ACHN (cell line): ENCODE measurements around the gene VBP1.
"Not testable (repeated sequence)": the region's sequence is repeated elsewhere in the genome, so short reads cannot be mapped to it uniquely, and the experiment has no call there.

Source experiments
- DNase-seq: peaks from one replicate; pipeline ENCODE4 v3.0.0-alpha.2; 2015
- in situ Hi-C: cut with HindIII; loops from 2 replicates; pipeline ENCODE4 v1.10.0; 2017; ENCODE audit warnings: low sequenced_read_pairs, low pct_ligation_motif_present, low pct_unique_long_range_greater_than_20kb

Gene VBP1, protein sequence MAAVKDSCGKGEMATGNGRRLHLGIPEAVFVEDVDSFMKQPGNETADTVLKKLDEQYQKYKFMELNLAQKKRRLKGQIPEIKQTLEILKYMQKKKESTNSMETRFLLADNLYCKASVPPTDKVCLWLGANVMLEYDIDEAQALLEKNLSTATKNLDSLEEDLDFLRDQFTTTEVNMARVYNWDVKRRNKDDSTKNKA

GRCh38 chrX:155216179-155216939 is at the start of gene VBP1:
TSS of gene VBP1 (plus strand) at chrX:155216460. CDS start at chrX:155216483, 23 bp downstream.
- peak; percentile 86 for DNase-seq
- in situ Hi-C loops = no loop called here

DNA sequence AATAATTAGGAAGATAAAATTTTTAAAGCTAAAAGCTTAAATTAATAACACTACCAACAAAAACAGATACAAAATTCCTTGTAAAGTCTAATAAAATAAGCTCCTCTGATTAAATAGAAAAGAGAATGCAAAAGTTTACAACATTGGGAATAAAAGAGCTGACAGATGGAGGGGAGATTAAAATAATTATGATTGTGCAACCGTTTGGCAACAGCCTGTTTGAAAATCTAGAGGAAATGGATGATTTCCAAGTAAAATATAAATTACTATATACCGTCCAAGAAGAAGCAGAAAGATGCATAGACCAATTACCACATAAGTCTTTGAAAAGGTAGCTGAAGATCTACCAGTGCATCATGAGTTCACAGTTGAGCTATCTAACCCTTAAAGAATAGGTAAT is 46.4 kb upstream of the VBP1 start:
- in situ Hi-C loops = no loop called here

DNA sequence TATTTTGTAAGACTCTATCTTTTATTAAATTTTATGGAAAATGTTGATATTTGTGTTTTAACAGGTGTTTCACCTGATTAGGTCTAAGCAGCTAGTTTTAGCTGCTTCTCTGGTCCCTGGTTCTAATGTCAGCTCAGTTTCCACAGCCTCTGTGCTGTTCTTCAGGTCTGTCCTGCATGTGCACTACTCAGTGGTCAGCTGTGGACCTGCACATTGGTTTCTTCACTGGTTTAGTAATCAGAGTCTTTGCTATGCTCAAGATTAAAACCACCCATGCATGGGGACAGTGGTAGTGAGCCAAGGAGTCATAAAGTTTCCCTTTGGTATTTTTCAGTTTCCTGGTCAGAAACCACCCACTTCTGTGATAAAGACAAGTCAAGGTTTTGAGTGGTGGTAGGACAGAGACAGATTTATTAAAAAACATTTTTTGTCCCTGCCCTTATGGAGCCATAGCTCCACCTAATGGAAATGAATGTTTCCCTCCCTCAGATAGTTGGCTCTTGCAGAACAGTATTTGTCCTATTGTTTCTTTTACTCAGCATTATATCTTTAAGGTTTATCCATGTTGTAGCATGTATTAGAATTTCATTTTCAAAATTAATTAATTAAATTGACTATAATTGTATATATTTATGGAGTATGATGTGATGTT is 36.8 kb upstream of the VBP1 start:
- in situ Hi-C loops = no loop called here
- peak; percentile 0 for DNase-seq

More for the DNA sequence above, 46.4 kb upstream of the VBP1 start:
- no peak for DNase-seq

DNA sequence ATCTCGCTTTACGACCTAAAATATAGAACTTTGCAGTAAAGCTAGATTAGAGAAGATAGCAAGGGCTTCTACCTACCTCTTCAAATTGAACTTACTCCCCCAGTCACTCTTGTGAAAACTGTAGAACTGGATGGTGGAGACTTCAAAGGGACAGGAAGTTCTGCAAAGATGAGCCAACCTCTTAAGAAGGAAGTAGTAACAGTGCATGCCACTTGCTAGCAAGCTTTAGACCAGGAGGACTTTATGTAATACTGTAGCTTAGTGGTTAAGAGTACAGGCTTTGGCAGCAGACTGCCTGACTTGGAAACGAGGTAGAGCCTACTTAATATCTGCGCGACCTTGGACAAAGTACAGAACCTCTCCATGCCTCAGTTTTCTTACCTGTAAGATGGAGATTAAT is 27.5 kb upstream of the VBP1 start:
- DNase-seq = no peak
- in situ Hi-C loops = no loop called here

DNA sequence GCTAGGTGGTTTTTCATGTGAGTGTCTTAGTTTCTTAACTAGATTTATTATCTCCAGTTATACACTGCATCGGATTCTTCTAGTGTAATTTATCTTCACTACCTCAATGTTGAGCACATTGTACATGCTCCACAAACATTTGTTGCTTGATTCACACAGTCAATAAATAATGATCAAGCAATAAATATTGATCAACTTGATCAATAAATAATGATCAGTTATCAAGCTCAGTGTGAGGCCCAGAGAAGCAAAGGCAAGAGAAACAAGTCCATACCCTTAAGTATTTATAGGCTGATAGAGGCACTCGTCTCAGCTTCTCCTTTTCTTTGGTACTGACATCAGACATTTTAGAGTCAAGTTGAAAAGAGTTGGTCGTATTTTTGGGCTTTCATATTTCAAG is 5.1 kb upstream of the VBP1 start:
- no peak for DNase-seq
- in situ Hi-C loops = no loop called here

- in situ Hi-C loops = no loop called here
- DNase-seq = no peak
Observed at GRCh38 chrX:155213731-155214130, 2.5 kb upstream of the VBP1 start.

GRCh38 chrX:155215443-155216178 is 649 bp upstream of the VBP1 start:
- in situ Hi-C loops = no loop called here
- no peak for DNase-seq

- in situ Hi-C loops = no loop called here
- peak; percentile 6 for DNase-seq
Observed at GRCh38 chrX:155216940-155217440, 730 bp downstream of the VBP1 start.

GRCh38 chrX:155218777-155219176 is 2.5 kb downstream of the VBP1 start:
- in situ Hi-C loops = no loop called here
- DNase-seq = no peak

DNA sequence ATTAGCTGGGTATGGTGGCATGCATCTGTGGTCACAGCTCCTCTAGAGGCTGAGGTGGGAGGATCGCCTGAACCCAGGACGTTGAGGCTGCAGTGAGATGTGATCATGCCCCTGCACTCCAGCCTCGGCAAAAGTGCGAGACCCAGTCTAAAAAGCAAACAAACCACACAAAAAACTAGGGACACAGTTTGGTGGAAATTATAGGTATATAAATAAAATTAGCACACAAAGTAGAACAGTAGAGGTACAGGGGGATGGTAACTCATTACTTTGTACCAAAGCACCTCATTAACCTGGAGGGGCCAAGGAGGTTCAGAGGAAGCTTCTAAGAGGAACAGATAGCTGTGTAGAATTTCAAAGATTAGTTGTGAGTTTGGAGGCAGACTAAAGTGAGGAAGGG is 5.1 kb downstream of the VBP1 start:
- no peak for DNase-seq
- in situ Hi-C loops = no loop called here

- DNase-seq, in situ Hi-C loops: not testable (repeated sequence)
Observed at GRCh38 chrX:155223746-155224145, 7.5 kb downstream of the VBP1 start.

GRCh38 chrX:155225774-155226173 is 9.5 kb downstream of the VBP1 start:
- DNase-seq = no peak
- in situ Hi-C loops = no loop called here

- in situ Hi-C loops = no loop called here
Observed at GRCh38 chrX:155231163-155231562, 14.9 kb downstream of the VBP1 start.

DNA sequence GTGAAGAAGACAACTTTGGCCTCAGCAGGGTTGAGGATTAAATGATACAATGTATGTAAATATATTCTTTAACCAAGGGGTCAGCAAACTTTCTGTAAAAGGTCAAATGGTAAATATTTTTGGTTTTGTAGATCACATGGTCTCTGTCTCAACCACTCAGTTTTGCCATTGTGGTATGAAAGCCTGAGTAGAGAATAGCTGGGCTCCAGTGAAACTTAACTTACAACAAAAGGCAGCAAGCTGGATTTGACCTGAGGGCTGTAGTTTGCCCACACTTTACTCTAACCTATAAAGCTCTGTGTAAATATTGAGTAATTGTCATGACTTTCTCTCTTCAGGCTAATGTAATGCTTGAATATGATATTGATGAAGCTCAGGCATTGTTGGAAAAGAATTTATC is 19.6 kb downstream of the VBP1 start:
- DNase-seq = no peak
- in situ Hi-C loops = no loop called here

More at GRCh38 chrX:155231163-155231562, 14.9 kb downstream of the VBP1 start:
- DNase-seq = no peak

- DNase-seq = no peak
- in situ Hi-C loops = no loop called here
Observed at GRCh38 chrX:155237719-155238118, 21.5 kb downstream of the VBP1 start.

DNA sequence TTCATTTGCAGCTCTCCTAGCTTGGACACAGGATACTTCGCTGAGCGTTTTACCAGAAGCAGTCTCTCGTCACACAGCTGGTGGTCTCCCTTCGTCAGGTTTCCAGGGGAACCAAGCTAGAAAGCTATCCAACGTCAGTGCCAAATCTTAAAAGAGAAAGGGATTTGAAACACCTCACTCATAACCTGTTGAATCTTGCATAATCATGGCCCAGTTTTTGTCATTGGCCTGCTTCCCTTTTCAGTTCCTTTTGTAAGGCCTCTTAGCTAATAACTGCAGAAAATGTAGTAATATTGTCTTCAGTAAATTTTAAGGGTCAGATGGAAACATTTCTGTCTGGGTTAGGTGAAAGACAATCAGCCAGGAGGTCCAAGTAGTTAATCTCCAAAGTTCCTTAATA is 26.0 kb downstream of the VBP1 start:
- no peak for DNase-seq
- in situ Hi-C loops = no loop called here

- in situ Hi-C loops = no loop called here
- no peak for DNase-seq
Observed at GRCh38 chrX:155246748-155247147, 30.5 kb downstream of the VBP1 start.

GRCh38 chrX:155247497-155247896 is 31.2 kb downstream of the VBP1 start:
- in situ Hi-C loops = no loop called here
- no peak for DNase-seq

- in situ Hi-C loops = no loop called here
Observed at GRCh38 chrX:155251391-155251790, 35.1 kb downstream of the VBP1 start.

More at GRCh38 chrX:155251391-155251790, 35.1 kb downstream of the VBP1 start:
- no peak for DNase-seq
